Ascending aorta (tissue), 2 donors: ENCODE measurements around the gene TTLL3. TPM values are rescaled to one million over a fixed set of nuclear protein-coding genes. Genes with fewer than 3 reads are reported as not detected.

Experiments
- DNase-seq, 2 donors: peaks; one replicate each; pipeline ENCODE4 v3.0.0-alpha.2; 2019; ENCODE audit warnings: low spot score in 2 of 2
- H3K27ac ChIP-seq, 2 donors: fragments of 200-600 bp; sonication (generic); one replicate each; pipeline ENCODE4 v1.5.1; 2016 to 2017; ENCODE audit warnings: mild to moderate bottlenecking in 1 of 2
- H3K27me3 ChIP-seq: fragments of 200-600 bp; sonication (generic); one replicate; pipeline ENCODE4 v1.5.1; 2017
- H3K36me3 ChIP-seq, 2 donors: fragments of 200-600 bp; sonication (generic); one replicate each; pipeline ENCODE4 v1.5.1; 2016
- H3K4me1 ChIP-seq, 2 donors: fragments of 200-600 bp; sonication (generic); one replicate each; pipeline ENCODE4 v1.5.1; 2016 to 2017; ENCODE audit warnings: mild to moderate bottlenecking in 1 of 2
- H3K4me3 ChIP-seq, 2 donors: fragments of 200-600 bp; sonication (generic); one replicate each; pipeline ENCODE4 v1.5.1; 2016 to 2017; ENCODE audit warnings: mild to moderate bottlenecking in 1 of 2
- H3K9me3 ChIP-seq, 2 donors: fragments of 200-600 bp; sonication (generic); one replicate each; pipeline ENCODE4 v1.5.1; 2016
- CTCF ChIP-seq, 3 experiments: fragments of 200-600 bp in 2 of 3; fragments of 450-650 bp in 1 of 3; sonication (generic) in 2 of 3; IDR thresholded peaks; one replicate each; pipeline ENCODE4 v1.5.1; 2016 to 2019; ENCODE audit warnings: antibody characterized with exemption in 3 of 3, mild to moderate bottlenecking in 1 of 3, moderate library complexity in 1 of 3
- intact Hi-C: fragments of 100-400 bp; cut with DNase I; formaldehyde crosslinking; loops from one replicate; pipeline ENCODE4 v1.15.1; 2023
- total RNA-seq: library from RNA; depleted of rRNA; stranded (reverse); fragments of >200 nt; gene quantifications from one replicate; pipeline ENCODE4 v1.1.0, GENCODE V29; 2016

TTLL3 gene
- total RNA-seq, 1 donor from 2014 or later, result 47.0 TPM

- no peak for TF ChIP-seq CTCF (IDR thresholded peaks at IDR 0.05)
- Histone ChIP-seq H3K4me1 (no peaks in the 10 kb centered on the region), H3K27ac (no peak overlapping the region), H3K9me3 (no peaks in the 10 kb centered on the region), H3K4me3 (no peak overlapping the region), H3K27me3 (no peaks in the 10 kb centered on the region), H3K36me3 (no peaks in the 10 kb centered on the region)
- intact Hi-C loops, result no loop called here
- DNase-seq, result no peak
These were observed 74.6 kb downstream of the TTLL3 start for GRCh38 chr3:9884555-9885165.

Other genes starting within 250 kb of the TTLL3 start
- 13.7 TPM for gene MTMR14, start 160.8 kb upstream of the TTLL3 start, total RNA-seq
- not detected for gene CPNE9, start 106.4 kb upstream of the TTLL3 start, total RNA-seq
- gene BRPF1, start 78.5 kb upstream of the TTLL3 start, total RNA-seq, result 18.6 TPM
- gene OGG1, start 60.3 kb upstream of the TTLL3 start, total RNA-seq, result 36.0 TPM
- 82.9 TPM for gene CAMK1, start 40.3 kb upstream of the TTLL3 start, total RNA-seq
- 106 TPM for gene TADA3, start 17.8 kb upstream of the TTLL3 start, total RNA-seq
- gene ARPC4, start 17.2 kb upstream of the TTLL3 start, total RNA-seq, result 160 TPM
- 30.7 TPM for gene RPUSD3, start 33.7 kb downstream of the TTLL3 start, total RNA-seq
- gene CIDEC, start 70.0 kb downstream of the TTLL3 start, total RNA-seq, result 29.9 TPM
- 55.2 TPM for gene JAGN1, start 80.3 kb downstream of the TTLL3 start, total RNA-seq
- 21.7 TPM for gene IL17RE, start 92.6 kb downstream of the TTLL3 start, total RNA-seq
- gene IL17RC, start 106.8 kb downstream of the TTLL3 start, total RNA-seq, result 82.5 TPM
- 35.8 TPM for gene CRELD1, start 123.6 kb downstream of the TTLL3 start, total RNA-seq
- 1.1 TPM for gene PRRT3, start 142.1 kb downstream of the TTLL3 start, total RNA-seq
- gene EMC3, start 176.6 kb downstream of the TTLL3 start, total RNA-seq, result 12.3 TPM
- 54.6 TPM for gene FANCD2, start 216.2 kb downstream of the TTLL3 start, total RNA-seq